Uterus (tissue), 4 donors: ENCODE results near the gene ETHE1. TPM values are rescaled to one million over a fixed set of nuclear protein-coding genes. Genes with fewer than 3 reads are reported as not detected.
A peak's percentile ranks its signal among the peaks of the same experiment; 100 is the strongest.

Experiments
- DNase-seq, 2 donors: peaks; one replicate each; pipeline ENCODE4 v3.0.0-alpha.2; 2019 to 2020
- H3K27ac ChIP-seq, 2 donors: fragments of 200-600 bp; sonication (generic); 1 replicate in 1 of 2; 2 replicates in 1 of 2; pipeline ENCODE4 v1.5.1; 2016 to 2018
- H3K27me3 ChIP-seq, 2 donors: fragments of 200-600 bp; sonication (generic); one replicate each; pipeline ENCODE4 v1.5.1; 2018 to 2019; ENCODE audit warnings: control low read depth in 1 of 2
- H3K36me3 ChIP-seq, 2 donors: fragments of 200-600 bp; sonication (generic); one replicate each; pipeline ENCODE4 v1.5.1; 2019; ENCODE audit warnings: control low read depth in 1 of 2
- H3K4me1 ChIP-seq, 2 donors: fragments of 200-600 bp; sonication (generic); one replicate each; pipeline ENCODE4 v1.5.1; 2018 to 2019; ENCODE audit warnings: control low read depth in 1 of 2
- H3K4me3 ChIP-seq, 2 donors: fragments of 200-600 bp; sonication (generic); 1 replicate in 1 of 2; 2 replicates in 1 of 2; pipeline ENCODE4 v1.5.1; 2018 to 2019; ENCODE audit warnings: mild to moderate bottlenecking in 1 of 2
- H3K9me3 ChIP-seq, 2 donors: fragments of 200-600 bp; sonication (generic); one replicate each; pipeline ENCODE4 v1.5.1; 2019; ENCODE audit warnings: control low read depth in 1 of 2
- CTCF ChIP-seq, 4 experiments: fragments of 200-600 bp in 2 of 4; fragments of 450-650 bp in 2 of 4; sonication (generic) in 2 of 4; IDR thresholded peaks; one replicate each; pipeline ENCODE4 v1.5.1; 2016 to 2019; ENCODE audit warnings: antibody characterized with exemption in 4 of 4, mild to moderate bottlenecking in 2 of 4, moderate library complexity in 1 of 4
- POLR2A ChIP-seq, 2 donors: fragments of 450-650 bp; IDR thresholded peaks; one replicate each; pipeline ENCODE4 v1.6.1; 2016; ENCODE audit warnings: antibody characterized with exemption in 2 of 2, mild to moderate bottlenecking in 1 of 2, moderate library complexity in 1 of 2
- intact Hi-C: fragments of 100-400 bp; cut with DNase I; formaldehyde crosslinking; loops from one replicate; pipeline ENCODE4 v1.15.1; 2023; ENCODE audit warnings: low total_unique reads
- total RNA-seq, 4 donors: library from RNA; depleted of rRNA in 3 of 4; stranded (reverse); fragments of >200 nt in 3 of 4; gene quantifications; one replicate each; pipeline versions ENCODE4 v1.1.0 to v1.2.4, GENCODE V29; 2014 to 2023
- donor health status: DM: yes; HTN: yes; CAD: no.

Gene ETHE1
- total RNA-seq, 4 donors from 2014 or later: 0.77 to 29.0 (median 12.5) TPM

- peak; percentile 36 to 49 for DNase-seq
- intact Hi-C loops: no loop called here
Measured at GRCh38 chr19:43562698-43563241, 35.8 kb upstream of the ETHE1 start.

GRCh38 chr19:43562226-43562697 is 35.3 kb upstream of the ETHE1 start:
- Histone ChIP-seq H3K27ac (no peak overlapping the region), H3K27me3 (no peaks in the 10 kb centered on the region), H3K9me3 (no peaks in the 10 kb centered on the region), H3K36me3 (no peaks in the 10 kb centered on the region), H3K4me1 (peaks cover 0 to 7% of the 10 kb centered on the region in 2 donors), H3K4me3 (no peak overlapping the region)
- TF ChIP-seq CTCF (IDR thresholded peaks at IDR 0.05): no peak
- no peak for TF ChIP-seq POLR2A (IDR thresholded peaks at IDR 0.05)
- intact Hi-C loops: no loop called here
- DNase-seq: no peak

More at GRCh38 chr19:43562698-43563241, 35.8 kb upstream of the ETHE1 start:
- no peaks in the 10 kb centered on the region for H3K36me3 ChIP-seq
- no peaks in the 10 kb centered on the region for H3K27me3 ChIP-seq
- no peak for TF ChIP-seq POLR2A (IDR thresholded peaks at IDR 0.05)
- no peak for TF ChIP-seq CTCF (IDR thresholded peaks at IDR 0.05)
- peaks cover 0 to 7% of the 10 kb centered on the region in 2 donors for H3K4me1 ChIP-seq
- H3K9me3 ChIP-seq: no peaks in the 10 kb centered on the region
- no peak overlapping the region for H3K27ac ChIP-seq
- H3K4me3 ChIP-seq: no peak overlapping the region

- TF ChIP-seq POLR2A (IDR thresholded peaks at IDR 0.05) (no peak), CTCF (IDR thresholded peaks at IDR 0.05) (no peak)
- Histone ChIP-seq H3K9me3 (no peaks in the 10 kb centered on the region), H3K27me3 (no peaks in the 10 kb centered on the region), H3K4me3 (no peak overlapping the region), H3K36me3 (no peaks in the 10 kb centered on the region), H3K27ac (no peak overlapping the region), H3K4me1 (peaks cover 0 to 7% of the 10 kb centered on the region in 2 donors)
- intact Hi-C loops: no loop called here
- DNase-seq: no peak
Measured at GRCh38 chr19:43561139-43561970, 34.4 kb upstream of the ETHE1 start.

GRCh38 chr19:43560687-43561086 is 33.7 kb upstream of the ETHE1 start:
- no peaks in the 10 kb centered on the region for H3K27me3 ChIP-seq
- peaks cover 0 to 7% of the 10 kb centered on the region in 2 donors for H3K4me1 ChIP-seq
- intact Hi-C loops: no loop called here
- no peak overlapping the region for H3K27ac ChIP-seq
- H3K9me3 ChIP-seq: no peaks in the 10 kb centered on the region
- TF ChIP-seq CTCF (IDR thresholded peaks at IDR 0.05): no peak
- TF ChIP-seq POLR2A (IDR thresholded peaks at IDR 0.05): no peak
- DNase-seq: no peak
- H3K36me3 ChIP-seq: no peaks in the 10 kb centered on the region
- H3K4me3 ChIP-seq: no peak overlapping the region

GRCh38 chr19:43555185-43555770 is 28.3 kb upstream of the ETHE1 start:
- H3K4me3 ChIP-seq: no peak overlapping the region
- intact Hi-C loops: no loop called here
- no peaks in the 10 kb centered on the region for H3K36me3 ChIP-seq
- no peak overlapping the region for H3K27ac ChIP-seq
- H3K9me3 ChIP-seq: no peaks in the 10 kb centered on the region
- TF ChIP-seq POLR2A (IDR thresholded peaks at IDR 0.05) (no peak), CTCF (IDR thresholded peaks at IDR 0.05) (peak in 3 of 4 experiments; percentile 41 to 47 (median 43))
- peak; percentile 49 to 60 for DNase-seq
- H3K27me3 ChIP-seq: no peaks in the 10 kb centered on the region
- no peaks in the 10 kb centered on the region for H3K4me1 ChIP-seq
